GM21447 (cell line): Measurements from ENCODE around the gene FAM180A.

Experiments
- ATAC-seq: cut with Tn5 transposase; IDR thresholded peaks from one replicate; pipeline ENCODE4 v1.9.1; 2021; ENCODE audit not compliant: unreplicated experiment

The FAM180A gene

GRCh38 chr7:135685306-135686084 lies 63.1 kb downstream of the FAM180A start:
- no peak for ATAC-seq

GRCh38 chr7:135684699-135685098 lies 63.9 kb downstream of the FAM180A start:
- ATAC-seq: no peak

GRCh38 chr7:135684136-135684535 lies 64.5 kb downstream of the FAM180A start:
- no peak for ATAC-seq

GRCh38 chr7:135683609-135684008 lies 65.0 kb downstream of the FAM180A start:
- no peak for ATAC-seq

- no peak for ATAC-seq
These were observed 66.4 kb downstream of the FAM180A start for GRCh38 chr7:135682191-135682590.

- ATAC-seq: no peak
These were observed 66.9 kb downstream of the FAM180A start for GRCh38 chr7:135681762-135682161.
